Mononuclear cell (primary cell): ENCODE results near the gene HMG20B. TPM values are rescaled to one million over a fixed set of nuclear protein-coding genes. Genes with fewer than 3 reads are reported as not detected.

Experiments
- H3K27me3 ChIP-seq: 2 replicates; pipeline ENCODE4 v1.6.0; 2011; ENCODE audit warnings: low read length, control low read depth; ENCODE audit not compliant: insufficient read depth
- H3K4me1 ChIP-seq: 2 replicates; pipeline ENCODE4 v1.5.1; 2011; ENCODE audit warnings: mild to moderate bottlenecking, low read length, control low read depth; ENCODE audit not compliant: insufficient read depth
- H3K4me3 ChIP-seq: 2 replicates; pipeline ENCODE4 v1.5.1; 2011; ENCODE audit warnings: mild to moderate bottlenecking, low read length, moderate library complexity
- H3K9me3 ChIP-seq: 2 replicates; pipeline ENCODE4 v1.5.1; 2011; ENCODE audit warnings: low read depth, mild to moderate bottlenecking, control low read depth, low read length
- total RNA-seq: library from RNA; depleted of rRNA; stranded (reverse); fragments of >200 nt; gene quantifications from one replicate; pipeline ENCODE4 v1.2.3, GENCODE V29; 2012

HMG20B gene
- total RNA-seq, 1 donor = 34.7 TPM

- Histone ChIP-seq H3K9me3 (no peaks in the 10 kb centered on the region), H3K4me3 (no peak overlapping the region), H3K27me3 (no peaks in the 10 kb centered on the region), H3K4me1 (peaks cover 22% of the 10 kb centered on the region)
Measured at GRCh38 chr19:3620817-3621547, 48.2 kb downstream of the HMG20B start.

GRCh38 chr19:3621689-3622088 is 48.9 kb downstream of the HMG20B start:
- H3K4me3 ChIP-seq = no peak overlapping the region
- no peaks in the 10 kb centered on the region for H3K9me3 ChIP-seq
- no peaks in the 10 kb centered on the region for H3K27me3 ChIP-seq
- peaks cover 24% of the 10 kb centered on the region for H3K4me1 ChIP-seq

- Histone ChIP-seq H3K27me3 (no peaks in the 10 kb centered on the region), H3K4me3 (no peak overlapping the region), H3K4me1 (peaks cover 25% of the 10 kb centered on the region), H3K9me3 (no peaks in the 10 kb centered on the region)
Measured at GRCh38 chr19:3622224-3622623, 49.5 kb downstream of the HMG20B start.

- Histone ChIP-seq H3K27me3 (no peaks in the 10 kb centered on the region), H3K9me3 (no peaks in the 10 kb centered on the region), H3K4me1 (peaks cover 21% of the 10 kb centered on the region), H3K4me3 (no peak overlapping the region)
Measured at GRCh38 chr19:3623716-3624115, 51.0 kb downstream of the HMG20B start.

- no peaks in the 10 kb centered on the region for H3K27me3 ChIP-seq
- peak overlapping the region; percentile 97 for H3K4me3 ChIP-seq
- H3K4me1 ChIP-seq = peaks cover 21% of the 10 kb centered on the region
- no peaks in the 10 kb centered on the region for H3K9me3 ChIP-seq
Measured at GRCh38 chr19:3625996-3626472, 53.3 kb downstream of the HMG20B start.

- Histone ChIP-seq H3K4me3 (peak within 1 kb of the TSS; percentile 97), H3K4me1 (peaks cover 21% of the 10 kb centered on the region), H3K27me3 (no peaks in the 10 kb centered on the region), H3K9me3 (no peaks in the 10 kb centered on the region)
Measured at GRCh38 chr19:3626473-3627350, 54.0 kb downstream of the HMG20B start, which contains the start of gene CACTIN. TSS of gene CACTIN (minus strand) at chr19:3626790. CDS start at chr19:3626762, 28 bp downstream.

- Histone ChIP-seq H3K4me1 (peaks cover 21% of the 10 kb centered on the region), H3K9me3 (no peaks in the 10 kb centered on the region), H3K4me3 (no peak overlapping the region), H3K27me3 (no peaks in the 10 kb centered on the region)
Measured at GRCh38 chr19:3627351-3627723, 54.6 kb downstream of the HMG20B start.

Other genes with a start within 250 kb of the HMG20B start
- 17.3 TPM for gene NFIC, start 206.4 kb upstream of the HMG20B start, total RNA-seq
- not detected for gene SMIM24, start 92.4 kb upstream of the HMG20B start, total RNA-seq
- not detected for gene SMIM44, start 89.5 kb upstream of the HMG20B start, total RNA-seq
- 1.4 TPM for gene DOHH, start 72.3 kb upstream of the HMG20B start, total RNA-seq
- 50.7 TPM for gene FZR1, start 66.6 kb upstream of the HMG20B start, total RNA-seq
- 0.84 TPM for gene TEKTIP1, start 33.8 kb upstream of the HMG20B start, total RNA-seq
- gene MFSD12, start 15.4 kb upstream of the HMG20B start, total RNA-seq = 37.8 TPM
- gene GIPC3, start 12.5 kb downstream of the HMG20B start, total RNA-seq = 0.21 TPM
- gene TBXA2R, start 33.9 kb downstream of the HMG20B start, total RNA-seq = 1.8 TPM
- gene CACTIN, start 53.8 kb downstream of the HMG20B start, total RNA-seq = 12.2 TPM
- gene PIP5K1C, start 127.5 kb downstream of the HMG20B start, total RNA-seq = 8.4 TPM
- 5.7 TPM for gene TJP3, start 135.4 kb downstream of the HMG20B start, total RNA-seq
- gene APBA3, start 188.7 kb downstream of the HMG20B start, total RNA-seq = 47.6 TPM
- 40.4 TPM for gene MRPL54, start 189.7 kb downstream of the HMG20B start, total RNA-seq
- gene RAX2, start 199.3 kb downstream of the HMG20B start, total RNA-seq = not detected
- 31.6 TPM for gene MATK, start 213.4 kb downstream of the HMG20B start, total RNA-seq